WTC11 (cell line): Measurements from ENCODE around the gene MPST. TPM values are rescaled to one million over a fixed set of nuclear protein-coding genes. Genes with fewer than 3 reads are reported as not detected.
A peak's percentile ranks its signal among the peaks of the same experiment; 100 is the strongest.

Experiments
- ATAC-seq: fragments of 200-7000 bp; cut with Tn5 transposase; 2 replicates; pipeline ENCODE4 v1.10.0; 2021; ENCODE audit warnings: mild to moderate bottlenecking, moderate library complexity
- CTCF ChIA-PET: fragments of 300-600 bp; sonication (Branson Sonifier 250); formaldehyde crosslinking; loops from one replicate; lab custom pipeline; 2021; ENCODE audit warnings: antibody characterized with exemption; lab: Charles Lee
- POLR2A ChIA-PET: fragments of 350-600 bp; sonication (Branson Sonifier 250); formaldehyde crosslinking; loops from one replicate; lab custom pipeline; 2021; ENCODE audit warnings: antibody characterized with exemption; lab: Charles Lee
- DNase-seq: peaks from one replicate; pipeline ENCODE4 v3.0.0; 2021; ENCODE audit warnings: low spot score
- H3K27ac Mint-ChIP-seq: 2 replicates; pipeline ENCODE4 v1.8.0; 2021; ENCODE audit warnings: mixed read lengths
- H3K27me3 Mint-ChIP-seq: 2 replicates; pipeline ENCODE4 v1.8.0; 2021; ENCODE audit warnings: low read depth, mild to moderate bottlenecking, moderate library complexity, mixed read lengths
- H3K36me3 Mint-ChIP-seq: 2 replicates; pipeline ENCODE4 v1.8.0; 2021; ENCODE audit warnings: mixed read lengths
- H3K4me1 Mint-ChIP-seq: 2 replicates; pipeline ENCODE4 v1.8.0; 2022; ENCODE audit warnings: mixed read lengths
- H3K4me3 Mint-ChIP-seq: 2 replicates; pipeline ENCODE4 v1.8.0; 2021; ENCODE audit warnings: mild to moderate bottlenecking, moderate library complexity, mixed read lengths
- H3K9me3 Mint-ChIP-seq: 2 replicates; pipeline ENCODE4 v1.8.0; 2021; ENCODE audit warnings: mixed read lengths
- GTF2I ChIP-seq: fragments of 250-450 bp; sonication (Bioruptor Pico); conservative IDR thresholded peaks from 2 replicates; pipeline ENCODE4 v1.4.0; 2021; ENCODE audit warnings: mild to moderate bottlenecking
- MAX ChIP-seq: sonication (generic); formaldehyde crosslinking; IDR thresholded peaks from 2 replicates; pipeline ENCODE4 v1.8.0; 2022; ENCODE audit warnings: mild to moderate bottlenecking, missing genetic modification reagents
- NR1H2 ChIP-seq: sonication (generic); formaldehyde crosslinking; IDR thresholded peaks from 2 replicates; pipeline ENCODE4 v1.9.0; 2021; ENCODE audit warnings: mild to moderate bottlenecking, moderate library complexity, missing genetic modification reagents
- USF2 ChIP-seq: sonication (generic); formaldehyde crosslinking; IDR thresholded peaks from 2 replicates; pipeline ENCODE4 v1.8.1; 2023; ENCODE audit warnings: mild to moderate bottlenecking, missing genetic modification reagents, moderate library complexity
- ZBTB21 ChIP-seq: sonication (generic); formaldehyde crosslinking; IDR thresholded peaks from 2 replicates; pipeline ENCODE4 v1.8.1; 2023; ENCODE audit warnings: mild to moderate bottlenecking, missing genetic modification reagents, borderline replicate concordance
- ZNF219 ChIP-seq: sonication (generic); formaldehyde crosslinking; IDR thresholded peaks from 2 replicates; pipeline ENCODE4 v1.8.0; 2023; ENCODE audit warnings: missing genetic modification reagents, mild to moderate bottlenecking, borderline replicate concordance
- total RNA-seq: library from RNA; stranded (reverse); gene quantifications from 3 replicates; pipeline ENCODE4 v1.2.3, GENCODE V29; 2021
- TF ChIP-seq, protein P1 (sequence below): sonication (generic); formaldehyde crosslinking; IDR thresholded peaks from 2 replicates; pipeline ENCODE4 v1.8.0; 2023; ENCODE audit warnings: missing genetic modification reagents, mild to moderate bottlenecking, borderline replicate concordance
- TF ChIP-seq, protein P2 (sequence below): sonication (generic); formaldehyde crosslinking; IDR thresholded peaks from 2 replicates; pipeline ENCODE4 v1.8.0; 2022; ENCODE audit warnings: mild to moderate bottlenecking, missing genetic modification reagents
- TF ChIP-seq, protein P3 (sequence below): sonication (generic); formaldehyde crosslinking; IDR thresholded peaks from 2 replicates; pipeline ENCODE4 v1.8.0; 2022; ENCODE audit warnings: mild to moderate bottlenecking, missing genetic modification reagents

The MPST gene
- total RNA-seq, 1 experiment from 2014 or later: 86.6 TPM

GRCh38 chr22:37018815-37019308, 680 bp upstream of the MPST start:
- Mint-ChIP-seq H3K4me3 (peak overlapping the region; percentile 89), H3K4me1 (peaks cover 31% of the 10 kb centered on the region), H3K27me3 (no peaks in the 10 kb centered on the region), H3K27ac (peak overlapping the region; percentile 87; the same call in 1 of the 2 replicates), H3K36me3 (no peaks in the 10 kb centered on the region; the same call in 1 of the 2 replicates), H3K9me3 (no peaks in the 10 kb centered on the region)
- ATAC-seq (peak; percentile 38), DNase-seq (peak; percentile 72)
- ChIA-PET POLR2A (interaction anchor here (0.9 to 1.8 kb wide), 2 partner anchors 11 to 145 kb away, joined by 3 to 5 read pairs; no protein-coding TSS in a partner anchor), CTCF (interaction anchor here (0.5 to 5.1 kb wide), 16 partner anchors 12 to 274 kb away, joined by 3 to 38 read pairs (median 5); partner anchors contain the start of gene KCTD17)
- TF ChIP-seq ZNF219 (CRISPR knock-in tag) (0 out of 2 replicates have a peak, but pooled peaks have one; percentile 50), MAX (peak; percentile 32; the same call in 1 of the 2 replicates), ZBTB21 (CRISPR knock-in tag) (0 out of 2 replicates have a peak, but pooled peaks have one; percentile 53)
- TF ChIP-seq, protein P1, sequence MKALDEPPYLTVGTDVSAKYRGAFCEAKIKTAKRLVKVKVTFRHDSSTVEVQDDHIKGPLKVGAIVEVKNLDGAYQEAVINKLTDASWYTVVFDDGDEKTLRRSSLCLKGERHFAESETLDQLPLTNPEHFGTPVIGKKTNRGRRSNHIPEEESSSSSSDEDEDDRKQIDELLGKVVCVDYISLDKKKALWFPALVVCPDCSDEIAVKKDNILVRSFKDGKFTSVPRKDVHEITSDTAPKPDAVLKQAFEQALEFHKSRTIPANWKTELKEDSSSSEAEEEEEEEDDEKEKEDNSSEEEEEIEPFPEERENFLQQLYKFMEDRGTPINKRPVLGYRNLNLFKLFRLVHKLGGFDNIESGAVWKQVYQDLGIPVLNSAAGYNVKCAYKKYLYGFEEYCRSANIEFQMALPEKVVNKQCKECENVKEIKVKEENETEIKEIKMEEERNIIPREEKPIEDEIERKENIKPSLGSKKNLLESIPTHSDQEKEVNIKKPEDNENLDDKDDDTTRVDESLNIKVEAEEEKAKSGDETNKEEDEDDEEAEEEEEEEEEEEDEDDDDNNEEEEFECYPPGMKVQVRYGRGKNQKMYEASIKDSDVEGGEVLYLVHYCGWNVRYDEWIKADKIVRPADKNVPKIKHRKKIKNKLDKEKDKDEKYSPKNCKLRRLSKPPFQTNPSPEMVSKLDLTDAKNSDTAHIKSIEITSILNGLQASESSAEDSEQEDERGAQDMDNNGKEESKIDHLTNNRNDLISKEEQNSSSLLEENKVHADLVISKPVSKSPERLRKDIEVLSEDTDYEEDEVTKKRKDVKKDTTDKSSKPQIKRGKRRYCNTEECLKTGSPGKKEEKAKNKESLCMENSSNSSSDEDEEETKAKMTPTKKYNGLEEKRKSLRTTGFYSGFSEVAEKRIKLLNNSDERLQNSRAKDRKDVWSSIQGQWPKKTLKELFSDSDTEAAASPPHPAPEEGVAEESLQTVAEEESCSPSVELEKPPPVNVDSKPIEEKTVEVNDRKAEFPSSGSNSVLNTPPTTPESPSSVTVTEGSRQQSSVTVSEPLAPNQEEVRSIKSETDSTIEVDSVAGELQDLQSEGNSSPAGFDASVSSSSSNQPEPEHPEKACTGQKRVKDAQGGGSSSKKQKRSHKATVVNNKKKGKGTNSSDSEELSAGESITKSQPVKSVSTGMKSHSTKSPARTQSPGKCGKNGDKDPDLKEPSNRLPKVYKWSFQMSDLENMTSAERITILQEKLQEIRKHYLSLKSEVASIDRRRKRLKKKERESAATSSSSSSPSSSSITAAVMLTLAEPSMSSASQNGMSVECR: 0 out of 2 replicates have a peak, but pooled peaks have one; percentile 15
- TF ChIP-seq, protein P2, sequence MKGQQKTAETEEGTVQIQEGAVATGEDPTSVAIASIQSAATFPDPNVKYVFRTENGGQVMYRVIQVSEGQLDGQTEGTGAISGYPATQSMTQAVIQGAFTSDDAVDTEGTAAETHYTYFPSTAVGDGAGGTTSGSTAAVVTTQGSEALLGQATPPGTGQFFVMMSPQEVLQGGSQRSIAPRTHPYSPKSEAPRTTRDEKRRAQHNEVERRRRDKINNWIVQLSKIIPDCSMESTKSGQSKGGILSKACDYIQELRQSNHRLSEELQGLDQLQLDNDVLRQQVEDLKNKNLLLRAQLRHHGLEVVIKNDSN (CRISPR knock-in tag): no peak
- TF ChIP-seq, protein P3, sequence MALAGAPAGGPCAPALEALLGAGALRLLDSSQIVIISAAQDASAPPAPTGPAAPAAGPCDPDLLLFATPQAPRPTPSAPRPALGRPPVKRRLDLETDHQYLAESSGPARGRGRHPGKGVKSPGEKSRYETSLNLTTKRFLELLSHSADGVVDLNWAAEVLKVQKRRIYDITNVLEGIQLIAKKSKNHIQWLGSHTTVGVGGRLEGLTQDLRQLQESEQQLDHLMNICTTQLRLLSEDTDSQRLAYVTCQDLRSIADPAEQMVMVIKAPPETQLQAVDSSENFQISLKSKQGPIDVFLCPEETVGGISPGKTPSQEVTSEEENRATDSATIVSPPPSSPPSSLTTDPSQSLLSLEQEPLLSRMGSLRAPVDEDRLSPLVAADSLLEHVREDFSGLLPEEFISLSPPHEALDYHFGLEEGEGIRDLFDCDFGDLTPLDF: 0 out of 2 replicates have a peak, but pooled peaks have one; percentile 52

DNA sequence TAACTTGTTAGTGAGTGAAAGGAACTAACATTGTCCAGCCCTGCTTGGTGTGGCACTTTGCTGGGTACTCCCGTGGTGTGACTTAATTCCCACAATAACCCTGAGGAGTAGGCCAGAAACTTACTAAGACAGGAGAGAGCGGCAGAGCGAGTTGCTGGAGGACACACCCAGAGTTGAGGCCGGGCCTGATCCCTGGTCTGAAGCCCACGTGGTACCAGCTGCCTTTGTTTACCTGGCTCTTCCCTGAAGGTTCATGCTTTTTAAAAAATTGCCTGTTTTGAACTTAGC, 594 bp downstream of the MPST start:
- H3K36me3 Mint-ChIP-seq: peaks cover 4% of the 10 kb centered on the region
- CTCF ChIA-PET: interaction anchor here (0.7 to 5.1 kb wide), 11 partner anchors 11 to 383 kb away, joined by 3 to 38 read pairs (median 6); no protein-coding TSS in a partner anchor
- no peaks in the 10 kb centered on the region for H3K9me3 Mint-ChIP-seq
- 0 out of 2 replicates have a peak overlapping the region, but pooled peaks have one; percentile 41 for H3K27ac Mint-ChIP-seq
- no peak for ATAC-seq
- no peaks in the 10 kb centered on the region for H3K27me3 Mint-ChIP-seq
- DNase-seq: no peak
- H3K4me3 Mint-ChIP-seq: peak overlapping the region; percentile 87
- peaks cover 32% of the 10 kb centered on the region for H3K4me1 Mint-ChIP-seq
- POLR2A ChIA-PET: interaction anchor here (1.1 kb wide), 1 partner anchor 11 kb away, joined by 3 read pairs; no protein-coding TSS in a partner anchor
- TF ChIP-seq NR1H2 (no peak), GTF2I (CRISPR knock-in tag) (no peak), USF2 (CRISPR knock-in tag) (peak; percentile 59; the same call in 1 of the 2 replicates)
- TF ChIP-seq, protein P2 (CRISPR knock-in tag): peak; percentile 46; the same call in 1 of the 2 replicates
- TF ChIP-seq, protein P1: no peak
